GM19455 (cell line): ENCODE data around the gene ARL8B.
"Not testable (repeated sequence)": the region's sequence is repeated elsewhere in the genome, so short reads cannot be mapped to it uniquely, and the experiment has no call there.

Experiments
- ATAC-seq: cut with Tn5 transposase; IDR thresholded peaks from one replicate; pipeline ENCODE4 v1.9.1; 2021; ENCODE audit not compliant: unreplicated experiment

The ARL8B gene

GRCh38 chr3:5144316-5144994 is 22.4 kb downstream of the ARL8B start:
- no peak for ATAC-seq

- no peak for ATAC-seq
These were observed 23.0 kb downstream of the ARL8B start for GRCh38 chr3:5145120-5145519.

- not testable (repeated sequence) for ATAC-seq
These were observed 25.1 kb downstream of the ARL8B start for GRCh38 chr3:5147152-5147551.

GRCh38 chr3:5149306-5149880 is 27.3 kb downstream of the ARL8B start:
- no peak for ATAC-seq

- ATAC-seq: no peak
These were observed 29.5 kb downstream of the ARL8B start for GRCh38 chr3:5151586-5151985.

- ATAC-seq: no peak
These were observed 31.0 kb downstream of the ARL8B start for GRCh38 chr3:5153074-5153473.

DNA sequence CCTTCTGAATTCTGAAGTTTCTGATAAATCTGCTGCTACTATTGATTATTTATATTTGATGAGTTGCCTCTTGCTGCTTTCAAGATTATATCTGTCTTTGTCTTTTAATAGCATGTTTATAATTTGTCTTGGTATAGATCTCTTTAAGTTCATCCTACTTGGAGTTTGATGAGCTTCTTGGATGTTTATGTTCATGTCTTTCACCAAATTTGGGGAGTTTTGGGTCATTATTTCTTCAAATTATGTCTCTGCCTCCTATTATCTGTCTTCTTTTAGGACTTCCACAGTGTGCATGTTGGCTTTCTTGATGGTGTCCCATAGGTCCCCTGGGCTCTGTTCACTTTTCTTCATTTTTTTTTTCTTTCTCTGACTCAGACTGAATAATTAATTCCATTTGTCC is 33.1 kb downstream of the ARL8B start:
- no peak for ATAC-seq

DNA sequence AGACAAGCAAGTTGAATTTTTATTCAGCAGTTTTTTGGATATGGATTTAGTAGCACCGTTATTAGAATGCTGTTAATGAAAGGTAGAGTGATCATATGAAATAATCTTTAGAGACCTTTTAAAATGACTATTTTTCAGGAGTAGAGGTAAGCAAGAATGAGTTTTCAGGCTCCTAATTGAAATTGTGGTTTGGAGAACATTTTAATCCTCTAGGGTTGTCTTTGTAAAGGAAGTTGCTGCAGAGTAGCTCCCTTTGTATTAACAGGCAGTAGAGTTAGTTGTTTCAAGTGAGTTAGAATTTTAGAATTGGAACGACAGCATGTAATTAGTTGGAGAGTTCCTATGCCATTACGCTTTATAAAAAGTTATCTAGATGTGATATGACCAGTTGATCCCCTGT is 38.2 kb downstream of the ARL8B start:
- ATAC-seq: no peak

DNA sequence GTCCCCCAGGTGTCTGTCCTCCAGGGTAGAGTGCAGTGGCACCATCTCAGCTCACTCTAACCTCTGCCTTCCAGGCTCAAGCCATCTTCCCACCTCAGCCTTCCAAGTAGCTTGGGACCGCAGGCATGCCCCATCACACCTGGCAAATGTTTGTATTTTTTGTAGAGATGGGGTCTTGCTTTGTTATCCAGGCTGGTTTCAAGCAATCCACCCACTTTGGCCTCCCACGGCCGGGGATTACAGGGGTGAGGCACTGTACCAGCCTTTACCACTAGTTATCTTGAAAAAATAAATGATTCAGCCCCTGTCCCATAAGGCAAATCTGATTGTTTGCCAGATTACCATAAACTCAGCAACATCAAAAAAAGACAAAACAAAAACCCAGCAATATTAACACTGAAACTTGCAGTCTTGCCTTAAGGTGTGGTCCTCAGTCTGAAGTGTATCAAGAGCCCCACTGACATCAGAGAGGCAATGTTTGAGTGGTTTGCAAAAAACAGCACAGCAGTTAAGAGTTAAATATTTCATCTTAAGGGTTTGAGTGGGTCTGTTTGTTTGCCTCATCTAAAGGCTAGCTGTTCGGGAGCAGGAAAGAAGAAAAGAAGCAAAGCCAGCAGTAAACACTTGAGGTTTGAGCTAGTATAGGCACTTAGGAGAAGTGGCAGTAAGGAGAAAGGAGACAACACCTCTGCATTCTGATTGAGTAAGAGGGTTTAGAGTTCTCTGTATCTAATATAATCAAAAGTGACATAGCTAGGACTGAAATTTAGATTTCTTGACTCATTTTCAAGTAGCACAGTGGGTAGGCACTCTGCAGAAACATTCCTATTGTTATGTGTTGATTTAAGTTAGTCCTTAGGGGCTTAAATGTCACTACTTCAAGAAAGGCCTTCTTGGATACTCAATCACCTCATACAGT is 39.1 kb downstream of the ARL8B start:
- no peak for ATAC-seq

DNA sequence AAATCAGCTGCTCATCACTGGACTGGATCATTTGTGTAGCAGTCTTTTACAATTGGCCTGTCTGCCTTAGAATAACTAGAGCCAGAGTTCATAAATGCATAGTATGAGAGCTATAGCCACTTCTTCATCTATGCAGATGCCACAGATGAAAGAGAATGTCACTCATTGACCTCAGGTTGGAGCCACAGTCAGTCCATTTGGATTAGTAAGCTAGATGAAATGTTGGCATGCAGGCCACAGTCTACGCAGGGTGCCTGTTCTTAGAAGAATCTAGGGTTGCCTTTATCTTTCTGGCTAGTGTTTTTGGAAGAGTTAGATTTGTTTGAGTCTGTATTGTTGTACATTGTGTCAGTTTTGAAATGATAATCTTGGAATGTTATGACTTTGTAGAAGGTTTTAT is 40.0 kb downstream of the ARL8B start:
- no peak for ATAC-seq

- ATAC-seq: no peak
These were observed 43.6 kb downstream of the ARL8B start for GRCh38 chr3:5165698-5166097.

DNA sequence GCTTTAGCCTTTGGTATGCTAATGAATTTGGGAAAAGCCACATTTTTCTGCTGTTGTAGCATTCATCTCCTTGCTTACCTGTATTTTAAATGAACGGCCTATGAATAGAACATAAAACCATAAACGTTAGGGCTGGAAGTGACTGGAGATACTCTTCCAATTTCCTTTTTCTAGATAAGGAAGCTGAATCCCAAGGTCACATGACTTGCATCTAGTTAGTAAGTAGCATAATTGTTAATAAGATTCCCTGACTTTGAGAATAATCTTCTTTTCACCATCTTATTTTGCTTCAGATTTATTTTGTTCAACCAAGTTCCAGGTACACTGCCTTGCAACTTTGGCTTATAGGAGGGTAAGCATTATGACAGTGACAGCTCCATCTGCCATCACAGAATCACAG is 44.8 kb downstream of the ARL8B start:
- ATAC-seq: no peak

- ATAC-seq: no peak
These were observed 46.0 kb downstream of the ARL8B start for GRCh38 chr3:5168110-5168509.

GRCh38 chr3:5169807-5170206 is 47.7 kb downstream of the ARL8B start:
- ATAC-seq: no peak

DNA sequence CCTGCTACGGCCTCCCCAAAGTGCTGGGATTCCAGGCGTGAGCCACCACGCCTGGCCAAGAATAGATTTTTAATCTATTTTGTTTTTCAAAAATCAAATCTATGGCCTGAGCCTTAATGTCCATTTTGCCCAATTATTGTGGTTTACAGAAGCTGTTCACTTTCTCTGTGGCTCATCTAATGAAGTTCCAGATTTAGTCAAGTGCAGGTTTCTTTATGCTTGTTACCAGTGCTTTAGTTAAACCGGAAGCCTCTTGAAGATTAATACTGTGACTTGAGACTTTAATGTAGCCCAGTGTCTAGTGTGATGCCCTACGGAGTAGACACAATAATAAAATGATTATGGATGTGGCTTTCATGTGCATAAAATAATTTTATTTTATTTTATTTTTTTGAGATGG is 48.9 kb downstream of the ARL8B start:
- no peak for ATAC-seq

DNA sequence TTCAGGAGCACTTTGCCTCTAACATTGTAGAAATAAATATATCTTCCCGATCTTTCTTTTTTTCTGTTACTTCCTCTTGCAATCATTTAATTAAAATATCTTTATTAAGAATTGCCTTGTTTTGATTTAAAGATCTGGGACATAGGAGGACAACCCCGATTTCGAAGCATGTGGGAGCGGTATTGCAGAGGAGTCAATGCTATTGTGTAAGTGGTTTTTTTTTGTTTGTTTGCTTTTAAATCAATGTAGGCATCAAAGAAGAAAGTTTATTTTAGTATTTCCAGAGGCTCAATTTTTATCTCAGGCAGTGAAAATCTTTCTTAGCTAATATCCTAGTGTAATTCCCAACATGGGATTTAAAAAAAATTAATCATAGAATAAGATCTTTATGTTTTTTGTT is 49.9 kb downstream of the ARL8B start:
- ATAC-seq: no peak

GRCh38 chr3:5179036-5179435 is 56.9 kb downstream of the ARL8B start:
- not testable (repeated sequence) for ATAC-seq

DNA sequence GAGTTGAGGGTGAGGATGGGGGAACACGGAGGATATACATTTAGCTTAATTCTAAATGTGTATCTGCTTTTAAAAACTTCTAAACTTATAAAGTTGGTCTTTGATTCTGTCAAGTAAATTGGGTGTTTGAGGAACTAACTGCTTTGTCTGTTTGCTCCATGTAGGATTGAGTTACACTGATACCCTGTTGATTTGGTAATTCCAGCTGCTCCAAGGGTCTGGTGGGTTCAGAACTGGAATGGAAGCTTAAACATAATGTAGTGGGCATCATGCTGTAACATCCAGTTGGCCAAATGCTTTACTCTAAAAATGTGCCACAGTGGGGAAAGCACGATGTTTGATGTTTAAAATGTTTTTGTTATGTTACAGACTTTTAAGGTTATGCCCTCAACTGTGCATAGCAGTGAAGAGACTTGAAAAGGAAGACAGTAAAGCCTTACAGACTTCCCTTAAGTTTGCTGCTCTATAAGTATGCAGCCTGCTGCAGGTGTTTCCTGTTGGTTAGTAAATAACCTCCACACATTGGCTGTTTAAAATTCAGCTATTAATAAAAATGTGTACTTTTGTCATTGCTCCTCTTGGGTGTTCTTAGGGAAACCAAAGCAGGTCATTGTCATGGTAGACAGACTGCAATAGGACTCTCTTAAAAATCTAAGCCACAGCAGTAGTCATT is 59.5 kb downstream of the ARL8B start:
- peak; percentile 79 for ATAC-seq

- ATAC-seq: not testable (repeated sequence)
These were observed 61.6 kb downstream of the ARL8B start for GRCh38 chr3:5183714-5184113.

DNA sequence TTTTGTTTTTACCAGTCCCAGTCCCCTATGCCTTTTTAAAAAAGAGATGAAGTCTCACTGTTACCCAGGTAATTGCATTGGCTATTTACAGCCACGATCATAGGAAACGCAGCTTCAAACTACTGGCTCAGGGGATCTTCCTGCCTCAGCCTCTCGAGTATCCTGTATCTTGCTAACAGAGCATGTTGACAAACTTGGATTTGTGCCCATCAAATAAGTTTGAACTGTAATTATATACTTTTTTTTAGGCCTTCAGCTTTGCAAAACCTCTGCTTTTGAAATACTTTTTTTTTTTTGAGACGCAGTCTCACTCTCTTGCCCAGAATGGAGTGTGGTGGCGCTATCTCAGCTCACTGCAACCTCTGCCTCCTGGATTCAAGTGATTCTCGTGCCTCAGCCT is 62.4 kb downstream of the ARL8B start:
- ATAC-seq: no peak

- ATAC-seq: no peak
These were observed 63.1 kb downstream of the ARL8B start for GRCh38 chr3:5185093-5185673.
